Bronchial epithelial cell (primary cell): ENCODE results near the gene PYDC2. TPM values are rescaled to one million over a fixed set of nuclear protein-coding genes. Genes with fewer than 3 reads are reported as not detected.

Source experiments
- DNase-seq: peaks from one replicate; pipeline ENCODE4 v3.0.0-alpha.2; 2010; ENCODE audit warnings: low read depth
- FAIRE-seq: peaks from 2 replicates; lab custom pipeline; 2011; peaks lifted over from hg19 to GRCh38; lab: Jason Lieb, UNC
- H3K27me3 ChIP-seq: 2 replicates; pipeline ENCODE4 v1.5.1; 2011; ENCODE audit warnings: low read length; ENCODE audit not compliant: control insufficient read depth, insufficient read depth
- H3K36me3 ChIP-seq: 2 replicates; pipeline ENCODE4 v1.5.1; 2011; ENCODE audit warnings: low read length; ENCODE audit not compliant: control insufficient read depth, insufficient read depth
- H3K4me3 ChIP-seq: 2 replicates; pipeline ENCODE4 v1.5.1; 2011; ENCODE audit warnings: mild to moderate bottlenecking, low read depth, low read length, control low read depth
- total RNA-seq: library from RNA; depleted of rRNA; stranded (reverse); fragments of >200 nt; gene quantifications from 2 replicates; pipeline ENCODE4 v1.2.1, GENCODE V29; 2014
- TF ChIP-seq, protein P1 (sequence below): IDR thresholded peaks from 2 replicates; pipeline ENCODE4 v1.5.1; 2011; ENCODE audit warnings: mild to moderate bottlenecking, moderate library complexity, low read length, control low read depth, inconsistent platforms; ENCODE audit not compliant: insufficient read depth, severe bottlenecking

The PYDC2 gene
- total RNA-seq, 1 donor from 2014 or later = not detected

DNA sequence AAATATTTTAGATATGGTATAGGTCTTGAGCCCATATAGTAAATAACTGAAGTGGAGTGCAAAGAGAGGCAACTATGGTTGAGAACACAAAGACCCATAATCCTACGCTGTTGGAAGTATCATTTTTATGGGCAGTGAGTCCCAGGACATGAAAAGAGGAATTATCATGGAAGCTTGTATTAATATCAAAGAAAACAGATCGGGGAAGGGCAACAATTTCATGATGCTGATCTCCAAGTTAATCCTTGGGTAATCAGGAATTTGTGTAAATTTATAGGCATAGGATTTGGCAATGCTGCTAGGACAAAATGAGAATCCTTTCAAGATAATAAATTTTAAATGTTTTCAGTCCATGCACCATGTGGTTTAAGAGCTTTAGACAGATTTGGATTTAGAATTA is 40.2 kb upstream of the PYDC2 start:
- no peaks in the 10 kb centered on the region for H3K36me3 ChIP-seq
- H3K4me3 ChIP-seq = no peak overlapping the region
- DNase-seq = no peak
- H3K27me3 ChIP-seq = no peaks in the 10 kb centered on the region
- TF ChIP-seq, protein P1, sequence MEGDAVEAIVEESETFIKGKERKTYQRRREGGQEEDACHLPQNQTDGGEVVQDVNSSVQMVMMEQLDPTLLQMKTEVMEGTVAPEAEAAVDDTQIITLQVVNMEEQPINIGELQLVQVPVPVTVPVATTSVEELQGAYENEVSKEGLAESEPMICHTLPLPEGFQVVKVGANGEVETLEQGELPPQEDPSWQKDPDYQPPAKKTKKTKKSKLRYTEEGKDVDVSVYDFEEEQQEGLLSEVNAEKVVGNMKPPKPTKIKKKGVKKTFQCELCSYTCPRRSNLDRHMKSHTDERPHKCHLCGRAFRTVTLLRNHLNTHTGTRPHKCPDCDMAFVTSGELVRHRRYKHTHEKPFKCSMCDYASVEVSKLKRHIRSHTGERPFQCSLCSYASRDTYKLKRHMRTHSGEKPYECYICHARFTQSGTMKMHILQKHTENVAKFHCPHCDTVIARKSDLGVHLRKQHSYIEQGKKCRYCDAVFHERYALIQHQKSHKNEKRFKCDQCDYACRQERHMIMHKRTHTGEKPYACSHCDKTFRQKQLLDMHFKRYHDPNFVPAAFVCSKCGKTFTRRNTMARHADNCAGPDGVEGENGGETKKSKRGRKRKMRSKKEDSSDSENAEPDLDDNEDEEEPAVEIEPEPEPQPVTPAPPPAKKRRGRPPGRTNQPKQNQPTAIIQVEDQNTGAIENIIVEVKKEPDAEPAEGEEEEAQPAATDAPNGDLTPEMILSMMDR = no peak
- FAIRE-seq = no peak

DNA sequence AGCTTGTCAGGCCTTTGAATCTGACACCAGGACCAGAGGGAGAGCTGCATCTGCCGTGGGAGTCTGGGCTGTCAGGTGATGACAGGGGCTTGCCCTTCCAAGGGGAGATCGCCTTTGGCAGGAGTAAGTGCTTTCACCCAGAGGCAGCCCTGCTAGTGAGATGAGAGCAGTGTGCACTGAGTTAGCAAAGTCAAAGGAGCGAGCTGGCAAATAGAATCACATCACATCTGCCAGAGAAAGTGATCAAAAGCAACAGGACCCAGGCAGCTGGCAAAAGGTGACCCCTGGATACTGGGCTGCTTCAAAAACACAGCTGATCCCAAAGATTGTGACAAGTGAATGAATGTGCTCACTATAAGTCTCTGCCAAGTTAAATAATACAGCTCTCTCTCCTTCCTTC is 36.1 kb upstream of the PYDC2 start:
- H3K4me3 ChIP-seq = no peak overlapping the region
- H3K36me3 ChIP-seq = no peaks in the 10 kb centered on the region
- FAIRE-seq = no peak
- no peak for DNase-seq
- H3K27me3 ChIP-seq = no peaks in the 10 kb centered on the region
- TF ChIP-seq, protein P1 = no peak

DNA sequence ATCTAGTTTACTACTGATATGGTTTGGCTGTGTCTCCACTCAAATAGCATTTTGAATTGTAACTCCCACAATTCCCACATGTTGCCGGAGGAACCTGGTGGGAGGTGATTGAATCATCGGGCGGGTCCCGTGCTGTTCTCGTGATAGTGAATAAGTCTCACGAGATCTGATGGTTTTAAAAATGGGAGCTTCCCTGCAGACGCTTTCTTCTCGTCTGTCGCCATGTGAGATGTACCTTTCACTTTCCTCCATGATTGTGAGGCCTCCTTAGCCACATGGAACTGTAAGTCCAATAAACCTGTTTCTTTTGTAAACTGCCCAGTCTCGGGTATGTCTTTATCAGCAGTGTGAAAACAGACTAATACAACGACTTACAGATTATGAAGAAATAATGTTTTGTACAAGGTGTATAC is 35.6 kb upstream of the PYDC2 start:
- Histone ChIP-seq H3K36me3 (no peaks in the 10 kb centered on the region), H3K27me3 (no peaks in the 10 kb centered on the region), H3K4me3 (no peak overlapping the region)
- FAIRE-seq (no peak), DNase-seq (no peak)
- TF ChIP-seq, protein P1 = no peak

DNA sequence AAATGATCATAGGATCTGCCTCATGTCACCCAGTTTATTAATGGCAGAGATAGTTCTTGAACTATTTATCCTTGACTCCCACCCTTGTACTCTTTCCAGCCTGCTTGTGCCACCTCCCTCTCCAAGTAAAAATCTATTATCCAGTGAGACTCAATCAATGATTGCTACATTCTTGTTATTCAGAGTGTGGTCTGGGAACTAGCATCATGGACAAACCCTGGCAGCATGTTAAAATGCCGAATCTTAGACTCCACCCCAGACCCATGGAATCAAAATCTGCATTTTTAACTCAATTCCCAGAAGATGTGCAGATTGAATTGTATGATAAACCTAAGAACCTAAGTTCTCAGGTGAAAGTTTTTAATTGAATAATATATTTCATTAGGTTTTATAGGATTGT is 34.7 kb upstream of the PYDC2 start:
- Histone ChIP-seq H3K27me3 (no peaks in the 10 kb centered on the region), H3K36me3 (no peaks in the 10 kb centered on the region), H3K4me3 (no peak overlapping the region)
- TF ChIP-seq, protein P1 = no peak
- FAIRE-seq (no peak), DNase-seq (no peak)

DNA sequence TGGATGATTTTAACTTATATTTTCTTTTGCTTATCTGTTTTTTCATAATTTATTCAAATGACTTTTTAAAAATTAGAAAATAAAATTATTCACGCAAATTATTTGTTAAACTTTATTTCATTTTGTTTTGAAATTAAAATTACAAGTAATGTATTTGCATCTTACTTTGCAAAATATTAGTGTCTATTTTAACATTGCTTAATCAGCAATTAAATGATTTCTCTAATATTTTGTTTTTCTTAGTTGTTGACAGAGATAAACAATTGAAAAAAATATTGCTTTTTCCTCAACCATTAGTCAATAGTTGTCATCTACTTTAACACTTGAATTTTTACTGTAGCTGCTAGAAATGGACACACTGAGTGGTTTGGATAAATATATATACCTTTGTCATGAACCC is 32.8 kb upstream of the PYDC2 start:
- Histone ChIP-seq H3K27me3 (no peaks in the 10 kb centered on the region), H3K36me3 (no peaks in the 10 kb centered on the region), H3K4me3 (no peak overlapping the region)
- FAIRE-seq (no peak), DNase-seq (no peak)
- TF ChIP-seq, protein P1 = no peak

DNA sequence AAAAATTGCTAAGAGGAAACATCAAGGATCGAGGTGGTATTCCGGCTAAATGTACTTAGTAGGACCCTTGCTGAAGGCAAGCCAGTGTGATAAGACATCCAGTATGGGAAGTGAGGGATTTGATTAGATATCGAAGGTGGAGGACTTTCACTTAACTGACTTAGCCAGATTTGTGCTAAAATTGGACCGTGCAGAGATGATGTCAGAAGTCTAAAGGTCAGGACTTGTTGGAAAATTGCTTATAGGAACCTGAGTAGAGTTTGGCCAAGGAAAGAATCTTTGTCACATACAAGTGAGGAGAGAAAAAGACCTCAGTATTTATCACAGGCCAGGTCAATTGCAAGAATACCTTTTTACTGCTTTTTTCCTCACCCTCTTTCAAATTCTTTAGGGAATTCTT is 30.9 kb upstream of the PYDC2 start:
- TF ChIP-seq, protein P1 = no peak
- Histone ChIP-seq H3K27me3 (no peaks in the 10 kb centered on the region), H3K4me3 (no peak overlapping the region), H3K36me3 (no peaks in the 10 kb centered on the region)
- FAIRE-seq (no peak), DNase-seq (no peak)
